Activated naive CD8-positive, alpha-beta T cell treated with anti-CD3 and anti-CD28 coated beads, Interleukin-2, amount 10 ng/mL, durations not matched to agents 7 days and 5 days (primary cell): ENCODE measurements around the gene IFNL3. TPM values are rescaled to one million over a fixed set of nuclear protein-coding genes. Genes with fewer than 3 reads are reported as not detected.

Experiments
- ATAC-seq: fragments of 150-1000 bp; cut with Tn5 transposase; one replicate; pipeline ENCODE4 v1.10.0; 2021; ENCODE audit warnings: low read depth, moderate library complexity
- POLR2A ChIA-PET: fragments of 350-600 bp; sonication (Branson Sonifier 250); formaldehyde crosslinking; loops from one replicate; lab custom pipeline; 2021; ENCODE audit warnings: antibody characterized with exemption; lab: Charles Lee
- DNase-seq: peaks from one replicate; pipeline ENCODE4 v3.0.0; 2021
- H3K27ac Mint-ChIP-seq: one replicate; pipeline ENCODE4 v1.8.0; 2022; ENCODE audit warnings: mild to moderate bottlenecking, mixed read lengths
- H3K27me3 Mint-ChIP-seq: one replicate; pipeline ENCODE4 v1.8.0; 2022; ENCODE audit warnings: mild to moderate bottlenecking, moderate library complexity, mixed read lengths
- H3K36me3 Mint-ChIP-seq: one replicate; pipeline ENCODE4 v1.8.0; 2021; ENCODE audit warnings: mild to moderate bottlenecking, mixed read lengths
- H3K4me1 Mint-ChIP-seq: one replicate; pipeline ENCODE4 v1.8.0; 2021; ENCODE audit warnings: mixed read lengths
- H3K4me3 Mint-ChIP-seq: one replicate; pipeline ENCODE4 v1.8.0; 2022; ENCODE audit warnings: mild to moderate bottlenecking, moderate library complexity, mixed read lengths
- H3K9me3 Mint-ChIP-seq: one replicate; pipeline ENCODE4 v1.8.0; 2021; ENCODE audit warnings: mixed read lengths
- total RNA-seq, 2 experiments: library from RNA; stranded (reverse); gene quantifications; one replicate each; pipeline ENCODE4 v1.2.3, GENCODE V29; 2021

IFNL3 gene
- total RNA-seq, 2 experiments from 2014 or later, result not detected

- peaks cover 63% of the 10 kb centered on the region for H3K27me3 Mint-ChIP-seq
- no peaks in the 10 kb centered on the region for H3K9me3 Mint-ChIP-seq
- no peak overlapping the region for H3K27ac Mint-ChIP-seq
- POLR2A ChIA-PET, result no interaction called here
- no peaks in the 10 kb centered on the region for H3K36me3 Mint-ChIP-seq
- ATAC-seq (no peak), DNase-seq (no peak)
- no peak overlapping the region for H3K4me3 Mint-ChIP-seq
- H3K4me1 Mint-ChIP-seq, result peaks cover 2% of the 10 kb centered on the region
Observed at GRCh38 chr19:39202998-39203355, 41.8 kb downstream of the IFNL3 start.

GRCh38 chr19:39200803-39201115 is 44.0 kb downstream of the IFNL3 start:
- no peaks in the 10 kb centered on the region for H3K36me3 Mint-ChIP-seq
- H3K27me3 Mint-ChIP-seq, result peaks cover 79% of the 10 kb centered on the region
- ATAC-seq (no peak), DNase-seq (no peak)
- H3K4me3 Mint-ChIP-seq, result no peak overlapping the region
- no peaks in the 10 kb centered on the region for H3K9me3 Mint-ChIP-seq
- H3K27ac Mint-ChIP-seq, result no peak overlapping the region
- POLR2A ChIA-PET, result no interaction called here
- H3K4me1 Mint-ChIP-seq, result peaks cover 9% of the 10 kb centered on the region

GRCh38 chr19:39200066-39200802 is 44.6 kb downstream of the IFNL3 start:
- DNase-seq, result no peak
- Mint-ChIP-seq H3K27me3 (peaks cover 81% of the 10 kb centered on the region), H3K4me3 (no peak overlapping the region), H3K27ac (no peak overlapping the region), H3K9me3 (no peaks in the 10 kb centered on the region), H3K4me1 (peaks cover 13% of the 10 kb centered on the region), H3K36me3 (no peaks in the 10 kb centered on the region)
- no peak for ATAC-seq
- POLR2A ChIA-PET, result no interaction called here

GRCh38 chr19:39199025-39199424 is 45.8 kb downstream of the IFNL3 start:
- Mint-ChIP-seq H3K4me1 (peaks cover 15% of the 10 kb centered on the region), H3K27ac (no peak overlapping the region), H3K36me3 (no peaks in the 10 kb centered on the region), H3K27me3 (peaks cover 82% of the 10 kb centered on the region), H3K9me3 (no peaks in the 10 kb centered on the region), H3K4me3 (no peak overlapping the region)
- DNase-seq (no peak), ATAC-seq (no peak)
- POLR2A ChIA-PET, result no interaction called here

GRCh38 chr19:39197808-39198207 is 47.0 kb downstream of the IFNL3 start:
- Mint-ChIP-seq H3K9me3 (no peaks in the 10 kb centered on the region), H3K4me3 (no peak overlapping the region), H3K27ac (no peak overlapping the region), H3K27me3 (peaks cover 74% of the 10 kb centered on the region), H3K4me1 (peaks cover 15% of the 10 kb centered on the region), H3K36me3 (no peaks in the 10 kb centered on the region)
- no peak for DNase-seq
- POLR2A ChIA-PET, result no interaction called here
- no peak for ATAC-seq

- ATAC-seq (no peak), DNase-seq (no peak)
- H3K4me3 Mint-ChIP-seq, result peak within 1 kb of the TSS; percentile 47
- no peak within 1 kb of the TSS for H3K27ac Mint-ChIP-seq
- POLR2A ChIA-PET, result no interaction called here
- peaks cover 68% of the 10 kb centered on the region for H3K27me3 Mint-ChIP-seq
- H3K36me3 Mint-ChIP-seq, result no peaks in the 10 kb centered on the region
- H3K9me3 Mint-ChIP-seq, result no peaks in the 10 kb centered on the region
- H3K4me1 Mint-ChIP-seq, result peaks cover 15% of the 10 kb centered on the region
Observed at GRCh38 chr19:39196860-39197562, 47.8 kb downstream of the IFNL3 start, which contains the start of gene NCCRP1. TSS of gene NCCRP1 (plus strand) at chr19:39196964. CDS start at chr19:39196983, 19 bp downstream.

GRCh38 chr19:39196320-39196719 is 48.5 kb downstream of the IFNL3 start:
- no peak overlapping the region for H3K4me3 Mint-ChIP-seq
- H3K9me3 Mint-ChIP-seq, result no peaks in the 10 kb centered on the region
- H3K4me1 Mint-ChIP-seq, result peaks cover 15% of the 10 kb centered on the region
- ATAC-seq (no peak), DNase-seq (no peak)
- H3K27ac Mint-ChIP-seq, result no peak overlapping the region
- POLR2A ChIA-PET, result no interaction called here
- H3K36me3 Mint-ChIP-seq, result no peaks in the 10 kb centered on the region
- peaks cover 61% of the 10 kb centered on the region for H3K27me3 Mint-ChIP-seq

- no peaks in the 10 kb centered on the region for H3K36me3 Mint-ChIP-seq
- H3K4me1 Mint-ChIP-seq, result peaks cover 15% of the 10 kb centered on the region
- no peak overlapping the region for H3K27ac Mint-ChIP-seq
- POLR2A ChIA-PET, result interaction anchor here (0.6 kb wide), 1 partner anchor 240 kb away, joined by 3 read pairs; the partner anchor contains the start of gene RPS16
- DNase-seq (no peak), ATAC-seq (no peak)
- no peaks in the 10 kb centered on the region for H3K9me3 Mint-ChIP-seq
- H3K4me3 Mint-ChIP-seq, result no peak overlapping the region
- H3K27me3 Mint-ChIP-seq, result peaks cover 58% of the 10 kb centered on the region
Observed at GRCh38 chr19:39195755-39196154, 49.1 kb downstream of the IFNL3 start.

- H3K4me3 Mint-ChIP-seq, result no peak overlapping the region
- H3K9me3 Mint-ChIP-seq, result no peaks in the 10 kb centered on the region
- peaks cover 53% of the 10 kb centered on the region for H3K27me3 Mint-ChIP-seq
- H3K27ac Mint-ChIP-seq, result no peak overlapping the region
- DNase-seq (no peak), ATAC-seq (no peak)
- H3K36me3 Mint-ChIP-seq, result no peaks in the 10 kb centered on the region
- H3K4me1 Mint-ChIP-seq, result peaks cover 14% of the 10 kb centered on the region
- POLR2A ChIA-PET, result interaction anchor here (0.6 kb wide), 1 partner anchor 241 kb away, joined by 3 read pairs; the partner anchor contains the start of gene RPS16
Observed at GRCh38 chr19:39194832-39195542, 49.8 kb downstream of the IFNL3 start.

- H3K27ac Mint-ChIP-seq, result no peak overlapping the region
- H3K36me3 Mint-ChIP-seq, result no peaks in the 10 kb centered on the region
- no peak overlapping the region for H3K4me3 Mint-ChIP-seq
- H3K4me1 Mint-ChIP-seq, result peaks cover 13% of the 10 kb centered on the region
- H3K9me3 Mint-ChIP-seq, result no peaks in the 10 kb centered on the region
- POLR2A ChIA-PET, result no interaction called here
- H3K27me3 Mint-ChIP-seq, result peaks cover 47% of the 10 kb centered on the region
- DNase-seq (no peak), ATAC-seq (no peak)
Observed at GRCh38 chr19:39193803-39194202, 51.0 kb downstream of the IFNL3 start.

Other genes starting within 250 kb of the IFNL3 start
- not detected for gene FBXO27, start 212.5 kb downstream of the IFNL3 start, total RNA-seq
- gene ACP7, start 160.6 kb downstream of the IFNL3 start, total RNA-seq, result not detected
- gene PAK4, start 119.2 kb downstream of the IFNL3 start, total RNA-seq, result 10 to 100 TPM; 16.1 to 17.1 TPM
- not detected for gene NCCRP1, start 48.0 kb downstream of the IFNL3 start, total RNA-seq
- not detected for gene SYCN, start 40.7 kb downstream of the IFNL3 start, total RNA-seq
- not detected for gene IFNL4, start 3.9 kb upstream of the IFNL3 start, total RNA-seq
- gene IFNL2, start 23.4 kb upstream of the IFNL3 start, total RNA-seq, result not detected
- not detected for gene IFNL1, start 51.4 kb upstream of the IFNL3 start, total RNA-seq
- gene LRFN1, start 75.9 kb upstream of the IFNL3 start, total RNA-seq, result 1 to 10 TPM; 9.2 to 9.4 TPM
- 100 to 1,000 TPM; 428 to 433 TPM for gene GMFG, start 91.0 kb upstream of the IFNL3 start, total RNA-seq
- gene SAMD4B, start 97.4 kb upstream of the IFNL3 start, total RNA-seq, result 10 to 100 TPM; 47.8 to 51.3 TPM
- gene PAF1, start 146.1 kb upstream of the IFNL3 start, total RNA-seq, result 10 to 100 TPM; 40.7 to 47.0 TPM
- gene MED29, start 146.4 kb upstream of the IFNL3 start, total RNA-seq, result 10 to 100 TPM; 39.0 to 40.7 TPM
- gene ZFP36, start 161.8 kb upstream of the IFNL3 start, total RNA-seq, result 100 to 1,000 TPM; 102 to 107 TPM
- 10 to 100 TPM; 65.7 to 65.9 TPM for gene PLEKHG2, start 167.7 kb upstream of the IFNL3 start, total RNA-seq
- gene RPS16, start 190.9 kb upstream of the IFNL3 start, total RNA-seq, result 1,000 to 10,000 TPM; 2,294 to 2,369 TPM
- 100 to 1,000 TPM; 173 to 176 TPM for gene SUPT5H, start 200.6 kb upstream of the IFNL3 start, total RNA-seq
- 10 to 100 TPM; 42.8 to 46.8 TPM for gene TIMM50, start 235.8 kb upstream of the IFNL3 start, total RNA-seq